HAP-1 (cell line): Measurements from ENCODE around the gene MIER2.

ENCODE experiments used
- DNase-seq, 2 experiments: peaks; one replicate each; pipeline ENCODE4 v3.0.0-alpha.2; 2016 to 2020; ENCODE audit warnings: low spot score in 2 of 2
- H3K27me3 ChIP-seq: fragments of 250-450 bp; sonication (Bioruptor Pico); 2 replicates; pipeline ENCODE4 v1.5.1; 2020; ENCODE audit warnings: low read depth, mild to moderate bottlenecking, moderate library complexity
- H3K36me3 ChIP-seq: fragments of 250-450 bp; sonication (Bioruptor Pico); replicated peaks from 2 replicates; pipeline ENCODE4 v1.5.1; 2020; ENCODE audit warnings: mild to moderate bottlenecking
- H3K4me1 ChIP-seq: fragments of 250-450 bp; sonication (Bioruptor Pico); 2 replicates; pipeline ENCODE4 v1.5.1; 2020; ENCODE audit warnings: mild to moderate bottlenecking
- H3K4me3 ChIP-seq: fragments of 250-450 bp; sonication (Bioruptor Pico); 2 replicates; pipeline ENCODE4 v1.5.1; 2020; ENCODE audit warnings: mild to moderate bottlenecking, moderate library complexity
- H3K9me3 ChIP-seq: fragments of 250-450 bp; sonication (Bioruptor Pico); 2 replicates; pipeline ENCODE4 v1.5.1; 2020; ENCODE audit warnings: mild to moderate bottlenecking, moderate library complexity
- in situ Hi-C: fragments of 300-500 bp; cut with MboI; formaldehyde crosslinking; loops from 3 replicates; pipeline ENCODE4 v1.14.3; 2020; ENCODE audit warnings: low sequenced_read_pairs, inconsistent platforms, mixed read lengths

The MIER2 gene

GRCh38 chr19:325937-326565 is 18.5 kb downstream of the MIER2 start:
- in situ Hi-C loops: loop anchor here (10.0 kb wide), 1 partner anchor 119 kb away; no protein-coding TSS in a partner anchor
- no peak for DNase-seq
- Histone ChIP-seq H3K9me3 (peaks cover 16% of the 10 kb centered on the region), H3K27me3 (no peaks in the 10 kb centered on the region), H3K36me3 (peaks cover 86% of the 10 kb centered on the region), H3K4me1 (no peaks in the 10 kb centered on the region), H3K4me3 (no peak overlapping the region)

GRCh38 chr19:325173-325936 is 19.2 kb downstream of the MIER2 start:
- in situ Hi-C loops: loop anchor here (10.0 kb wide), 1 partner anchor 119 kb away; no protein-coding TSS in a partner anchor
- Histone ChIP-seq H3K36me3 (peaks cover 86% of the 10 kb centered on the region), H3K27me3 (no peaks in the 10 kb centered on the region), H3K4me1 (no peaks in the 10 kb centered on the region), H3K4me3 (no peak overlapping the region), H3K9me3 (peaks cover 23% of the 10 kb centered on the region)
- DNase-seq: no peak

GRCh38 chr19:324716-325115 is 19.9 kb downstream of the MIER2 start:
- H3K36me3 ChIP-seq: peaks cover 86% of the 10 kb centered on the region
- no peaks in the 10 kb centered on the region for H3K4me1 ChIP-seq
- in situ Hi-C loops: loop anchor here (10.0 kb wide), 1 partner anchor 120 kb away; no protein-coding TSS in a partner anchor
- DNase-seq: no peak
- no peak overlapping the region for H3K4me3 ChIP-seq
- peaks cover 24% of the 10 kb centered on the region for H3K9me3 ChIP-seq
- H3K27me3 ChIP-seq: no peaks in the 10 kb centered on the region

GRCh38 chr19:322616-323015 is 22.0 kb downstream of the MIER2 start:
- Histone ChIP-seq H3K27me3 (no peaks in the 10 kb centered on the region), H3K4me3 (no peak overlapping the region), H3K4me1 (no peaks in the 10 kb centered on the region), H3K9me3 (peaks cover 10% of the 10 kb centered on the region), H3K36me3 (peaks cover 84% of the 10 kb centered on the region)
- in situ Hi-C loops: loop anchor here (10.0 kb wide), 1 partner anchor 122 kb away; no protein-coding TSS in a partner anchor
- DNase-seq: no peak

- Histone ChIP-seq H3K9me3 (peaks cover 10% of the 10 kb centered on the region), H3K4me1 (no peaks in the 10 kb centered on the region), H3K4me3 (no peak overlapping the region), H3K27me3 (no peaks in the 10 kb centered on the region), H3K36me3 (peaks cover 91% of the 10 kb centered on the region)
- in situ Hi-C loops: no loop called here
- no peak for DNase-seq
These were observed 26.2 kb downstream of the MIER2 start for GRCh38 chr19:318509-318774.

- no peaks in the 10 kb centered on the region for H3K4me1 ChIP-seq
- no peak for DNase-seq
- in situ Hi-C loops: no loop called here
- no peaks in the 10 kb centered on the region for H3K27me3 ChIP-seq
- peaks cover 10% of the 10 kb centered on the region for H3K9me3 ChIP-seq
- H3K4me3 ChIP-seq: no peak overlapping the region
- peaks cover 88% of the 10 kb centered on the region for H3K36me3 ChIP-seq
These were observed 26.7 kb downstream of the MIER2 start for GRCh38 chr19:317710-318508.

GRCh38 chr19:315811-316210 is 28.8 kb downstream of the MIER2 start:
- peaks cover 5% of the 10 kb centered on the region for H3K9me3 ChIP-seq
- H3K4me1 ChIP-seq: no peaks in the 10 kb centered on the region
- no peaks in the 10 kb centered on the region for H3K27me3 ChIP-seq
- no peak overlapping the region for H3K4me3 ChIP-seq
- in situ Hi-C loops: no loop called here
- DNase-seq: no peak
- H3K36me3 ChIP-seq: peaks cover 76% of the 10 kb centered on the region

- H3K36me3 ChIP-seq: peaks cover 72% of the 10 kb centered on the region
- H3K27me3 ChIP-seq: no peaks in the 10 kb centered on the region
- in situ Hi-C loops: no loop called here
- no peaks in the 10 kb centered on the region for H3K9me3 ChIP-seq
- H3K4me1 ChIP-seq: no peaks in the 10 kb centered on the region
- no peak overlapping the region for H3K4me3 ChIP-seq
- no peak for DNase-seq
These were observed 30.4 kb downstream of the MIER2 start for GRCh38 chr19:313988-314815.

GRCh38 chr19:313169-313987 is 31.2 kb downstream of the MIER2 start:
- no peaks in the 10 kb centered on the region for H3K4me1 ChIP-seq
- no peak overlapping the region for H3K4me3 ChIP-seq
- no peaks in the 10 kb centered on the region for H3K27me3 ChIP-seq
- no peaks in the 10 kb centered on the region for H3K9me3 ChIP-seq
- H3K36me3 ChIP-seq: peaks cover 74% of the 10 kb centered on the region
- in situ Hi-C loops: no loop called here
- DNase-seq: no peak

GRCh38 chr19:311813-312261 is 32.8 kb downstream of the MIER2 start:
- no peak overlapping the region for H3K4me3 ChIP-seq
- no peak for DNase-seq
- H3K4me1 ChIP-seq: no peaks in the 10 kb centered on the region
- no peaks in the 10 kb centered on the region for H3K27me3 ChIP-seq
- no peaks in the 10 kb centered on the region for H3K9me3 ChIP-seq
- in situ Hi-C loops: no loop called here
- H3K36me3 ChIP-seq: peaks cover 79% of the 10 kb centered on the region

- H3K36me3 ChIP-seq: peaks cover 80% of the 10 kb centered on the region
- no peak overlapping the region for H3K4me3 ChIP-seq
- no peaks in the 10 kb centered on the region for H3K27me3 ChIP-seq
- DNase-seq: no peak
- H3K9me3 ChIP-seq: no peaks in the 10 kb centered on the region
- no peaks in the 10 kb centered on the region for H3K4me1 ChIP-seq
- in situ Hi-C loops: no loop called here
These were observed 33.7 kb downstream of the MIER2 start for GRCh38 chr19:310781-311496.

- no peak for DNase-seq
- Histone ChIP-seq H3K27me3 (no peaks in the 10 kb centered on the region), H3K36me3 (peaks cover 80% of the 10 kb centered on the region), H3K4me3 (no peak overlapping the region), H3K4me1 (no peaks in the 10 kb centered on the region), H3K9me3 (no peaks in the 10 kb centered on the region)
- in situ Hi-C loops: no loop called here
These were observed 34.4 kb downstream of the MIER2 start for GRCh38 chr19:310141-310651.
